Activated naive CD8-positive, alpha-beta T cell treated with anti-CD3 and anti-CD28 coated beads, Interleukin-2, amount 10 ng/mL, durations not matched to agents 7 days and 5 days (primary cell): ENCODE data around the gene PON3. TPM values are rescaled to one million over a fixed set of nuclear protein-coding genes. Genes with fewer than 3 reads are reported as not detected.
A peak's percentile ranks its signal among the peaks of the same experiment; 100 is the strongest.

Experiments
- ATAC-seq: fragments of 150-1000 bp; cut with Tn5 transposase; one replicate; pipeline ENCODE4 v1.10.0; 2021; ENCODE audit warnings: low read depth, moderate library complexity
- POLR2A ChIA-PET: fragments of 350-600 bp; sonication (Branson Sonifier 250); formaldehyde crosslinking; loops from one replicate; lab custom pipeline; 2021; ENCODE audit warnings: antibody characterized with exemption; lab: Charles Lee
- DNase-seq: peaks from one replicate; pipeline ENCODE4 v3.0.0; 2021
- H3K27ac Mint-ChIP-seq: one replicate; pipeline ENCODE4 v1.8.0; 2022; ENCODE audit warnings: mild to moderate bottlenecking, mixed read lengths
- H3K27me3 Mint-ChIP-seq: one replicate; pipeline ENCODE4 v1.8.0; 2022; ENCODE audit warnings: mild to moderate bottlenecking, moderate library complexity, mixed read lengths
- H3K36me3 Mint-ChIP-seq: one replicate; pipeline ENCODE4 v1.8.0; 2021; ENCODE audit warnings: mild to moderate bottlenecking, mixed read lengths
- H3K4me1 Mint-ChIP-seq: one replicate; pipeline ENCODE4 v1.8.0; 2021; ENCODE audit warnings: mixed read lengths
- H3K4me3 Mint-ChIP-seq: one replicate; pipeline ENCODE4 v1.8.0; 2022; ENCODE audit warnings: mild to moderate bottlenecking, moderate library complexity, mixed read lengths
- H3K9me3 Mint-ChIP-seq: one replicate; pipeline ENCODE4 v1.8.0; 2021; ENCODE audit warnings: mixed read lengths
- total RNA-seq, 2 experiments: library from RNA; stranded (reverse); gene quantifications; one replicate each; pipeline ENCODE4 v1.2.3, GENCODE V29; 2021

The PON3 gene
- not detected for total RNA-seq

- Mint-ChIP-seq H3K27ac (no peak within 1 kb of the TSS), H3K36me3 (no peaks in the 10 kb centered on the region), H3K4me3 (peak within 1 kb of the TSS; percentile 76), H3K4me1 (peaks cover 5% of the 10 kb centered on the region), H3K27me3 (peaks cover 32% of the 10 kb centered on the region), H3K9me3 (no peaks in the 10 kb centered on the region)
- DNase-seq, result peak; percentile 63
- ATAC-seq, result peak; percentile 95
- POLR2A ChIA-PET, result no interaction called here
Measured at GRCh38 chr7:95396136-95397032, at the start of gene PON3. Gene PON3, minus strand, starts transcription at chr7:95396375. Its CDS starts 25 bp downstream, at chr7:95396350.

GRCh38 chr7:95444796-95445195, 48.6 kb upstream of the PON3 start:
- POLR2A ChIA-PET, result no interaction called here
- Mint-ChIP-seq H3K27ac (no peak overlapping the region), H3K4me1 (no peaks in the 10 kb centered on the region), H3K9me3 (no peaks in the 10 kb centered on the region), H3K27me3 (peaks cover 3% of the 10 kb centered on the region), H3K4me3 (no peak overlapping the region), H3K36me3 (no peaks in the 10 kb centered on the region)
- DNase-seq (no peak), ATAC-seq (no peak)

- H3K4me3 Mint-ChIP-seq, result no peak overlapping the region
- H3K27me3 Mint-ChIP-seq, result peaks cover 5% of the 10 kb centered on the region
- POLR2A ChIA-PET, result no interaction called here
- H3K36me3 Mint-ChIP-seq, result no peaks in the 10 kb centered on the region
- DNase-seq (no peak), ATAC-seq (no peak)
- H3K9me3 Mint-ChIP-seq, result no peaks in the 10 kb centered on the region
- H3K4me1 Mint-ChIP-seq, result no peaks in the 10 kb centered on the region
- no peak overlapping the region for H3K27ac Mint-ChIP-seq
Measured at GRCh38 chr7:95441042-95441823, 45.1 kb upstream of the PON3 start.

GRCh38 chr7:95440394-95441038, 44.3 kb upstream of the PON3 start:
- POLR2A ChIA-PET, result no interaction called here
- ATAC-seq (no peak), DNase-seq (no peak)
- H3K27me3 Mint-ChIP-seq, result peaks cover 5% of the 10 kb centered on the region
- no peaks in the 10 kb centered on the region for H3K36me3 Mint-ChIP-seq
- H3K9me3 Mint-ChIP-seq, result no peaks in the 10 kb centered on the region
- H3K4me3 Mint-ChIP-seq, result no peak overlapping the region
- peaks cover under 1% of the 10 kb centered on the region for H3K4me1 Mint-ChIP-seq
- no peak overlapping the region for H3K27ac Mint-ChIP-seq

- no peak overlapping the region for H3K27ac Mint-ChIP-seq
- peaks cover 7% of the 10 kb centered on the region for H3K27me3 Mint-ChIP-seq
- no peaks in the 10 kb centered on the region for H3K36me3 Mint-ChIP-seq
- DNase-seq (no peak), ATAC-seq (no peak)
- POLR2A ChIA-PET, result no interaction called here
- no peak overlapping the region for H3K4me3 Mint-ChIP-seq
- H3K4me1 Mint-ChIP-seq, result peaks cover 5% of the 10 kb centered on the region
- H3K9me3 Mint-ChIP-seq, result no peaks in the 10 kb centered on the region
Measured at GRCh38 chr7:95436407-95436806, 40.2 kb upstream of the PON3 start.

- Mint-ChIP-seq H3K27ac (peak overlapping the region; percentile 65), H3K4me3 (peak overlapping the region; percentile 85), H3K9me3 (no peaks in the 10 kb centered on the region), H3K27me3 (peaks cover 7% of the 10 kb centered on the region), H3K36me3 (no peaks in the 10 kb centered on the region), H3K4me1 (peaks cover 5% of the 10 kb centered on the region)
- ATAC-seq (peak; percentile 20), DNase-seq (no peak)
- POLR2A ChIA-PET, result interaction anchor here (0.7 kb wide), 1 partner anchor 11 kb away, joined by 3 read pairs; no protein-coding TSS in a partner anchor
Measured at GRCh38 chr7:95435422-95435780, 39.2 kb upstream of the PON3 start.

GRCh38 chr7:95434557-95435421, 38.6 kb upstream of the PON3 start, which contains the start of gene PON2:
Gene PON2, minus strand, starts transcription at chr7:95435028. Its CDS starts 77 bp downstream, at chr7:95434951.
- peak within 1 kb of the TSS; percentile 65 for H3K27ac Mint-ChIP-seq
- H3K36me3 Mint-ChIP-seq, result no peaks in the 10 kb centered on the region
- H3K4me1 Mint-ChIP-seq, result peaks cover 5% of the 10 kb centered on the region
- peak; percentile 63 for DNase-seq
- ATAC-seq, result peak; percentile 95
- H3K27me3 Mint-ChIP-seq, result peaks cover 4% of the 10 kb centered on the region
- POLR2A ChIA-PET, result interaction anchor here (0.7 kb wide), 1 partner anchor 11 kb away, joined by 3 read pairs; no protein-coding TSS in a partner anchor
- H3K4me3 Mint-ChIP-seq, result peak within 1 kb of the TSS; percentile 85
- no peaks in the 10 kb centered on the region for H3K9me3 Mint-ChIP-seq

GRCh38 chr7:95433952-95434556, 37.9 kb upstream of the PON3 start:
- peaks cover 5% of the 10 kb centered on the region for H3K4me1 Mint-ChIP-seq
- peak overlapping the region; percentile 68 for H3K4me3 Mint-ChIP-seq
- POLR2A ChIA-PET, result no interaction called here
- peaks cover 4% of the 10 kb centered on the region for H3K27me3 Mint-ChIP-seq
- DNase-seq (no peak), ATAC-seq (no peak)
- H3K36me3 Mint-ChIP-seq, result no peaks in the 10 kb centered on the region
- no peaks in the 10 kb centered on the region for H3K9me3 Mint-ChIP-seq
- H3K27ac Mint-ChIP-seq, result peak overlapping the region; percentile 1

GRCh38 chr7:95433129-95433528, 37.0 kb upstream of the PON3 start:
- Mint-ChIP-seq H3K4me3 (no peak overlapping the region), H3K36me3 (no peaks in the 10 kb centered on the region), H3K4me1 (peaks cover 5% of the 10 kb centered on the region), H3K27ac (no peak overlapping the region), H3K27me3 (peaks cover 4% of the 10 kb centered on the region), H3K9me3 (no peaks in the 10 kb centered on the region)
- POLR2A ChIA-PET, result no interaction called here
- DNase-seq (no peak), ATAC-seq (no peak)

- no peaks in the 10 kb centered on the region for H3K36me3 Mint-ChIP-seq
- POLR2A ChIA-PET, result no interaction called here
- H3K9me3 Mint-ChIP-seq, result no peaks in the 10 kb centered on the region
- peaks cover 4% of the 10 kb centered on the region for H3K27me3 Mint-ChIP-seq
- no peak overlapping the region for H3K4me3 Mint-ChIP-seq
- H3K4me1 Mint-ChIP-seq, result peaks cover 5% of the 10 kb centered on the region
- H3K27ac Mint-ChIP-seq, result no peak overlapping the region
- no peak for ATAC-seq
- no peak for DNase-seq
Measured at GRCh38 chr7:95432606-95433005, 36.4 kb upstream of the PON3 start.

- no peaks in the 10 kb centered on the region for H3K9me3 Mint-ChIP-seq
- DNase-seq (no peak), ATAC-seq (no peak)
- no peak overlapping the region for H3K27ac Mint-ChIP-seq
- no peak overlapping the region for H3K4me3 Mint-ChIP-seq
- POLR2A ChIA-PET, result no interaction called here
- H3K27me3 Mint-ChIP-seq, result peaks cover 1% of the 10 kb centered on the region
- H3K36me3 Mint-ChIP-seq, result no peaks in the 10 kb centered on the region
- peaks cover 5% of the 10 kb centered on the region for H3K4me1 Mint-ChIP-seq
Measured at GRCh38 chr7:95430864-95431263, 34.7 kb upstream of the PON3 start.
